ENCODE results near the gene AUTS2.

AUTS2 gene

DNA sequence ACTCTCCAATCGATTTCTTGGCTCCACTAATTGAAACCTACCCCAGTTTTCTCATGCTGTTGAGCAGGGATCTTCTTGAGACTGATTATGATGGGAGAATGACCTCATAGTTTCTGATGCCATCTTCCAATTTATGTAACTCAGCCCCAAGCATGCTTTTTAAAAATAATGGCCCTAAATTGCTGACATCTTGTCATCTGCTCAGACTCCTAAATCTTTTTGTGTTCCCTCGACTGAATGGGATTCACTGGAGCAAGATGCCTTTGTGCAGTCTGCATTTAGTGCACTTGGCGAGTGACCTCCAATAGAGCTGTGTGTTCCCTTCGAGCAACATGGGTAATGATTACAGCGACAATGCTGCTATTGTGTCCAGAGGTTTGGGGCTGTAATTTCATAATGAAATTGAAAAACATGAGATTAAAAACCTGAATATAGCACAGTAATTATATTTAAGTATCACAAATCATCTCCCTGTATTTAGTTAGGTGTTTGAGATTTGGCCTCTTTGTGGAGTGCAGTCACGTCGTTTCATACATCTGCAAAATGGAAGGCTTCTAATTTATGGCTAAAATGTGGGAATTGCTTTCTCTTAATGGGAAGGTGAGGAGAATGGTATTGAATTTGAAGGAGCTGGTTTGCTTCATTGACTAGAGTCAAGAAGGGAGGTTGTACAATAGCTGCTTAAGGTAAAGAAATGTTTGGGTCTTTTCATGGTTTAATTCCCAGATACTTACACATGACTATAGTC lies 192.9 kb downstream of the AUTS2 start:
- DNase-seq = no peak

DNA sequence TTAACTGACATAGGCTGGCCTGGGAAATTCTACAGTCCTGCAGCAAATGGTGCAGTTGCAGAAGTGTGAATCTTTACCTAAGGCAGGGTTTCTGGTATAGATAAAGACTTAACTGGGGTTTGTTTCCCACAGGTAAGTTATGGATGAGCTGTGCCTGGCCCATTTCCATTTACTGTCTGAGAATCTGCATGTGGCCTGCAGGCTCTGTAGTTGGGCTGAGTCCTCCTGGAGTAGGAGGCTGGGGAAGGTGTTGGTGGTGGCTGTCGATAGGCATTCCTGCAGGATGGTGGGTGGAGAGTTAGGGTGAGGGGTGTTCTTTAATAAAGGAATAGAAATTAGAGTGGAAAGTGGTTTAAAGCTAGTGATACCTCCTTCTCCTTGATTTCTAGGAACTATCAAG lies 193.5 kb downstream of the AUTS2 start:
- DNase-seq = no peak

DNA sequence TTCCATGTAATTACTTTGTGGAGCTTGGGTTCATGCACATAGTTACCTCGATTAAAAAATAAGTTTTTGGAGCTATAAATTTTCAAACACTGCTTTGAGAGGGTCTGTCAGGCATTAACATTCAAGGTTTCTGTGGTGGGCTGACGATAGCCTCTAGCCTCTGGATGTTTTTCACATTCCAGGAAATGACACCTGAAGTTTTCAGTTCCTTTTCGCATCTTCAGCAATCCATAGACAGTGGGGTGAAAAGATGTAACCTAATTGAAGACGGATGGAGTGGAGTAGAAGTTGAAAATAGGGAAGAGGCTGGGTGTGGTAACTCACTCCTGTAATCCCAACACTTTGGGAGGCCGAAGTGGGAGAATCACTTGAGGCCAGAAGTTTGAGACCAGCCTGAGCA lies 197.7 kb downstream of the AUTS2 start:
- DNase-seq = no peak

DNA sequence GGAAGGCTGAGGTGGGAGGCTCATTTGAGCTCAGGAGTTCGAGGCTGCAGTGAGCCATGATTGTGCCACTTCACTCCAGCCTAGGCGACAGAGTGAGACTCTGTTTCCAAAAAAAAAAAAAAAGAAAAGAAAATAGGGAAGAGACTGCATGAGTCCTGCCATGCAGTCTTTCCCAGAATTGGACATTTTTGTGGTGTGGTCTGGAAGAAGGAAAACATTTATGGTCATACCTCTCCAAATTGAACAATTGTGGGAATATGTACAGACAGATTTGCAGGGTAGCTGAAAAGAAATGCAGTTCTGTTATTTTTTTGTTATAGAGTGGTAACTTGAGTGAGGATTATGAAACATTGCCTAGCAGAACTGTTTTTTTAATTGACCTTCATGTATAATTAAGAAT lies 198.1 kb downstream of the AUTS2 start:
- no peak for DNase-seq

DNA sequence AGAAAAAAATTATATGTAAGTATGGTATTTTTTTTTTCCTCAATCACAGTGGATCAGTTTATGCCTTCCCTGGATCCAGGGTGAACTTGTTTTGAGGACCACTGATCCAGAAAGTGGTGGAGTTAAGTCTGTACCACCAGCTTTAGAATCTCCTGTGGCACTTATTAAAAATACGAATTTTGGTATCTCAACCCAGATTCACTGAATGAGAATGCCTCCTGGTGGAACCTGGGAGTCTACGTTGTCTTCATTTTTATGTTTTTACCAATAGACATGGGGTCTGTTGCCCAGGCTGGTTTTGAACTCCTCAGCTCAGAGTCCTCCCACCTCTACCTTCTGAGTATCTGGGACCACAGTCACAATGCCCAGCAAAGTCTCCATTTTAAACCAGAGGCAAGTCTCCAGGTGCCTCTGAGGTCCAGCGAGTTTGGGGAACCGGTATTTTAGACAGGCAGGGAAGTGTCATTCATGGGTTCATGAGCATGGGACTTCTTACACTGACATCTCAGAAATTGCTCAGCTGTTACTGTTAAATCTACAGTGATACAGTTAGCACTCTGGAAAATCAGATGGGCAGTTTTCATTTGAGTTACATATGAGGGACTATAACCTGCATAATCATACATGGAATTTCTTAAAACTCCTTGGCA lies 200.9 kb downstream of the AUTS2 start:
- no peak for DNase-seq

DNA sequence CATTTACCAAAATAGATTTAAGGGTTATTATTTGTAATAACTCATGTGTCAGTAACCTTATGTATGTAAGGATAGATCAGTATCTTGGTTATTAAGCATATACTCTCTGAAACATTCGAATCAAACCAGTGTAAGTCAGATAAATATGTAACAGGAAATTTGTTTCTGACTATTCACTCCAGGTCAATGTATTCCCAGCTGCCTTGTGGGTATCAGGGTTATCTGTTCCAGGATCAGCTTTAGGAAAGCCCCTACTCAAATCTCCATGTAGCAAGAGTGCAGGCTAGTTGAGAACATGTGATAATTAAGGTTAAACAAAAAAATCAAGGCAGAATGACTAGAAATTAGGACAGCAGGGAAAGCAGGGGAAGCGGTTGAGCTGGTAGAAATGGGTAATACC lies 201.7 kb downstream of the AUTS2 start:
- DNase-seq = no peak

DNA sequence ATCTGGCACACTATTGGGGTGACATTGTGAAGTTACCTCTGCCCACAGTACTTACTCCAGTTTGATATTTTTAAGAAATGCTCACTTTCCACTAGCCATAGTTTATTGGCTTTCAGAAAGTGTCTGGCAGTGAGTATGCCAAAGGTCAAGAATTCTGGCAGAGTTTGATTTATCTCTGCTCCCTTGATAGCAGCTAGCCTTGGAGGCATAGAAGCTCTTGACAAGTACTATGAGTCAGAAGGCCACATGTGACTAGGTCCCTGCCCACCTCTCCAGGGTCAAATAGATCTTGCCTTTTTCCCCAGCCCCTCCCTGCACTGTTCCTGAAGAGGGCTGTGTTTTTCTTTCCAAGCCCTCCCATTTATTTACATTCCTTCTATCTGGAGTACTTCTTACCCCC lies 202.2 kb downstream of the AUTS2 start:
- DNase-seq = no peak

DNA sequence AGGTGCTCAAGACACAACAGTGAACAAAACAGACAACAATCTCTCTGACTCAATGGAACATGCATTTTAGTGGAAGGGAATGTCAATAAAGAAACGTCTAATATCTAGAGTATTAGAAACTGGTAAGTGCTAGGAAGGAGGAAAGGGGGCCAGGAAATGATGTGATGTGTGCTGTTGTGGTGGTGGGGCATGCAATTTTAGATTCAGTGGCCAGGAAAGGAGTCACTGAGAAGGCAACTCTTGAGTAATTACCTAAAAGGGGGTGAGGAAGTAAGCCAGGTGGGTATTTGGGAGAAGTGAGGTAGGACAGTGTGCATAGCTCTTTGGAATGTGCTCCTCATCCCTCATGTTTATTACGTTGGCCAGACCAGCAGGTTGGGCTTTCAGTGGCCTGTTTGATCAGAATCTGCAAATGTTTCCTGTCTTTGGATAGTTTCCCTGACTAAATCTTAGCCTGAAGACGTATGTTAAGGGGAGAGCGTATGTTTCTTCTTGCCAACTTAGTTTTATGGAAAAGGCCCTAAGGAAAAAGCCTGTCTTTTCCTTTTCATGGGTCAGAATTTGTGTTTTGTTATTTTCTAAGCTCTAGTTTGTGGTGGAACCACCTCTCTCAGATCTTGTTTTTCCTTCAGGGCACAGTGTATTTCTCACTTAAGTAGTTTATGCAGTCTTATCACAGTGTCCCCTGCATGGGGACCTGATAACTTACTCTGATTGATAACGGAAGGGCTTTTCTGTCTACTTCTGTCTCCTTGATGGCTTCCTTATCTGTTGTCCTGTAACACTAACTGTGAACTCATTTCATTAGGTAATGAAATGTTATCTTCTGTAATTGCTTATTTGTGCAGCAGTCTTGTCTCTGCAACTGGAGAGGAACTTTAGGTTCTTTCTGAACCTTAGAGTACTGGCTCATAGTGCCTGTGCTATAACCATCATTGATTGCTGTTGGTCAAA lies 203.7 kb downstream of the AUTS2 start:
- DNase-seq = no peak

DNA sequence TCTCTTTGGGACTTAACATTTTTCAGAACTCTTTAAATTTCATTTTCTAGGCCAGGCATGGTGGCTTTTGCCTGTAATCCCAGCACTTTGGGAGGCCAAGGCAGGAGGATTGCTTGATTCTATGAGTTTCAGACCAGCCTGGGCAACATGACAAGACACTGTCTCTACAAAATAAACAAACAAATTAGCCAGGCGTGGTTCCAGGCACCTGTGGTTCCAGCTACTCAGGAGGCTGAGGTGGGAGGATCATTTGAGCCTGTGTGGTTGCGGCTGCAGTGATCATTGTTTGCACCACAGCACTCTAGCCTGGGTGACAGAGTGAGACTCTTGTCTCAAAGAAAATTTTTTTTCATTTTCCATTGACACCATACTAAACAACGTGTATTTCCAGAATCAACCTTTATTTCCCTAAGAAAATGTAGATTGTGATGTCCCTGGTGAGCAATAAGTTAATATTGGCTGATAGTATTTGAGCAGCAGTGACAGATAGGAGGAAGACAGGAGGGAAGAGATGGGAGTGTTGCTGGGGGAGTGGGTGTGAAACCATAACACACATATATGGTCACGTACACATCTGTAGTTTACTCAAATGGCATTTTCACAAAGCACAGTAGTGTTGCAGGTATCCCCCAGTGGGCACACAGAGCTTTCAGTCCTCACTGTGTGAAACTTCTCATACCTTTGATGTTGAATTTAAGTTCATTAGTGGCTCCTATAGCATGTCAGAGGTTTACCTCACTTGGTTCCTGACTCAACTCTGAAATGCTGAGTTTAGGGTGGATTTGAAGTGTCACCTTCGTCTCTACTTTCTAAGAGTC lies 205.6 kb downstream of the AUTS2 start:
- DNase-seq = no peak

DNA sequence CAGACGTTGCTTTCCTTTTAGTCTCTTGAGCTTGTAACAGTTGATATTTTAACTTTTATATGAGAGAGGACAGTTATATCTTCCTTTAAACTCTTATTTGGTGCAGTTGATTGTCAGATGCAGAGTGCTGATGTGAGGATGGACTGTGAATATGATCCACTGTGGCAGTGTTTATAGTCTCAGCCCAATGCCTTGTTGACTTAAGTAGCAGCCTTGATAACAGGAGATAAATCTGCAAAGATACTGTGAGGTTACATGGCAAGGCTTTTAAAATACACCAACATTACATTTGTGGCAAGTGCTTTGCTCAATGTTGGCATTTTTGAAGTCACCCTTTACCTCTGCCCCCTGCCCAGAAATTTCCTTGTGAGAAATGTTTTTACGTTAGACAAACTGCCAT lies 206.7 kb downstream of the AUTS2 start:
- no peak for DNase-seq

DNA sequence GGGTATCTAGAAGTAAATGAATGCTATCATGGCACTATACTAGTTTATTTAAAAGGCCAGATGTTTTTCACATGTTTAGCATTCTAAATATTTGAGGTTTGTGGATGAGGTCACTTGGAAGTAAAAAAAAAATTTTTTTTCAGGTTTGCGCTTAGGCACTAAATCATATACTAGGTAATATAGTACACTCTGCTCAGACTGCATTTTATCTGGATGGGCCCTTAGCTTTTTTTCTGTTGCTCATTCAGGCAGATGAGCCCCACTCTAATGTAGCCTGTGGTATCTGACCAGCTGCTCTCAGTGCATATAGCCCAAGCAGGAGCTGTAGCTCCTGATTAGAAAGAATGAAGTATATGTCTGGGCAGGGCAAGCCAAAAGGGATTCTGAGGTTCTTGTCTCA lies 210.1 kb downstream of the AUTS2 start:
- DNase-seq = no peak

DNA sequence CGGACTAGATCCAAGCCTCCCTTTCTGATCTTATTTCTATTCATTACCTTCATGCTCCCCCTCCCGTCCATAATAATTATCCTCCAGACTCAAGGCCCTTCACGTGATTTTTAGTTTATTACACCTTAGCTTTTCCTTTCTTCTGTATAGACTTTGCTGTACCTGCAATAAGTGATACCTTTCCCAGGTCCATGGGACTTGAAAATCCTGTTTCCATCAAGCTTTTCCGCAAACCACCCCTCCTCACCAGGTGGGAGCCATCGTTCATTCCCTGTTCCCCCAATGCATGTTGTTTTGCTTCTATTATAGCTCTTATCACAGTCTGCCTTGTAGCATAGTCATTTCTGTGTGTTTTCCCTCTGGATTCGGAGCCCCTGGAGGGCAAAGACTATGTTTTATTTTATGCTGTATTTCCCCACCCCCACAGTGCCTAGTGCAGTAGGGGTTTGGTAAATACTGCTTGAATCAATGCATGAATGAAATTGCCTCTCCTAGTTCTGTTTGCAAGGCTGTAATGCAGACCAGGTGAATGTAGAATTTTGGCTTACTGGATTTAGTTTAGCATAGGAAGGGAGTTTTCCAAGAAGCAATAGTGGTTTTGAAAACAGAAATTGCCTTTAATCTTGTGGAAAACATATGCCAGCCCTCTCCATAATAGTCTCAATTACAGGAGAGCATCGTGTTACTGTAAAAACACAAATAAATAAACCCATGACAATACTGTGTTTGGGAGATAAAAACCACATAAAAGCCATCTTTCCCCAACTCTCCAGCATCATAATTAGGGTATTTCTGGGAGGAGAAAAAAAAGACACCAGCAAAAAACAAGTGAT lies 213.4 kb downstream of the AUTS2 start:
- no peak for DNase-seq

DNA sequence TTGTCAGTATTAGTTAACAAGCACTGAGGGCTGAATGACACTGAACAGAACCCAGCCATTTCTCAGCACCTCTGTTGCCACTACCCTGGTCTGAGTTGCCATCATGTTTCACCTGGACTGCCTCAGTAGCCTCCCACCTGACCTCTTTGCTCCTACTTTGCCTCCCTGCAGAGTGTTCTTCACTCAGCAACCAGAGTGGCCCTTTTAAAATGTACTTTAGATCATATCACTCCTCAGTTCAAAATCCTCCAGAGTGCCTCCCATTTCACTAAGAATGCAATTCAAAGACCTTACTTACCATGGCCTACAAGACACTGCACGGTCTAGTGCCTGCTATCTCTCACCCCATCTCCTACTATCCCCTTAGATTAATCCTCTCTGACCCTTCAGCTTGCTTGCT lies 214.5 kb downstream of the AUTS2 start:
- no peak for DNase-seq

DNA sequence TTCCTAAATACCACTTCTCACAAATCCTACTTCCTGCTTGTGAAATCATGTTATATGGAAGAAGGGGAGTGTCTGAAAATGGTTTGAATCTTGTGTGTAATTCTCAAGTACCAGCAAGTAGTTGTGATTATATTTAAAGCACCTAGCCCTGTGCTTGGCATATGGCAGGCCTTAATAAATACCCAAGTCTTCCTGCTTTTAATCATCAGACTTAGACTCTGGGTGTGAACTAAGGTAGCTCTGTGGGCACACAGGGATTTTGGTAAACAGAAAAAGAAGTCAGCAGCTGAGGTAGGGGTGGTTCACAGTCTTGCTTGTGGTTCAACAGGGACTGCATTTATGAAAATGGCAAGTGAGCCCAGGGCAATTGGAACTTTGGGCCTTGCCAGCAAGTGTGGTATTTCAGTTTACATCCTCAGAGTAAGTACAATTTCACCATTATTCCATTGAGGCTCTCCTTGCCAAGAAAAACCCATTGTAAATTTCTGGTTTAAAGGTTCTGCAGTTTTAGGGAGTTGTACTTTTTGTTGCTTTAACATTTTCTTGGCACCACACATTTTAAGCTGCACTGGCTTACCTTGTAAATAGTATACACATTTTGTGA lies 215.5 kb downstream of the AUTS2 start:
- no peak for DNase-seq

DNA sequence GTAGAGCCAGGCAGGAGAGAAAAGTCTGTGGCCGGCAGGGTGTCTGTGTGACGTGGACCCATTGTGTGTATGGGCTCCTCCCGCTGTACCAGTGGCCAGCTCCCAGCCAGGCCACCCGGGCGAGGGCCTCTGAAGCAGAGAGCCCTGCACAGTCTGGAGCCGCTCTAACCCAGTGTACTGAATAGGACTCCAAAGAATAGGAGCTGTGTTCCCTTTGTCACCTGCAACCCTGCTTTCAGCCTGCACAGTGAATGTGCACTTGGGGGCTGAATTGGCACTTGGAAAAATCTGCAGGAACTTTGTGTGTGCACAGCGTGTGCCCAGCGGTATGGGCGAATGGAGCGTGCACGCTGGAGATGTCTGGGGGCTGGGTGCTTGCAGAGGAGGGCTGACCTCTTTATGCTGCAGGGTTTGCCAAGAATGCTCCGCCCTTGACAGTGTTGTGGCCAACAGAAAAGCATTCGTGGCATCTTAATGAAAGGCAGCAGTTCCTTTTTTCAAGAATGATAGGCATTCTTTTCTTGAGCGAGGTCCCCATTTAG lies 216.2 kb downstream of the AUTS2 start:
- DNase-seq = no peak

DNA sequence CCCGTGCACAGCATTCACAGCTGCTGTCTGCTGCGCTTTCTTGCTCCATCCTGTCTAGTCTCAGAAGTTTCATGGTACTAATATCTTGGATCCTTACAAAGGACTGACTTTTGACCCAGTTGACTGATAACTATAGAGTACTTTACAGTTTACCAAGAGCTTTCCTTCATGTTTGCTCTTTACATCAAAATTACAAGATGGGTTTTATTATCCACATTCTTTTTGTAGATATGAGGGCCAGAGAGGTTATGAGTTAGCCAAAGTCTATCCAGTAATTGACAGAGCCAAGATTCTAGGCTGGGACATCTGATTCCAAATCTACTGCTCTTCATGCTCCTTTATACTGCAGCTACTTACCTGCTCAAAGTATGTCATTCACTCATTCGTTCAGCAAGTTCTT lies 218.2 kb downstream of the AUTS2 start:
- DNase-seq = no peak

DNA sequence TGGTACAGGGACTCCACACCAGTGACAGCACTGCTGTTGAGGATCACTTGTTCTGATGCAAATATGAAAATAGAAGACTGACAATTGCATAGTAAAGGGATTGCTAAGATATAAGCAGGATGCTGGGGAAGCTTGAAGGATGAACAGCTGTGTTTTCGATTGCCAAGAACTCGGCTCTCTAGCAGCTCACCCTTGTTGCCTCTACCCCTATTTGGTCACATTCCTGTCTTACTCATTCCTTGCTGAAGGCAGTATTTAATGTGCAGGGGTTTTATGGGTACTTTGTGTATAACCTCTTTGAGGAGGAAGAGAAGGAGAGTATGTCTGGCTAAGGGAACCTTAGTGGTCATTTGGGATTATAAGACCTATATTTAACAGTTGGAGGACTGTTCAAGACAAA lies 218.8 kb downstream of the AUTS2 start:
- DNase-seq = no peak

DNA sequence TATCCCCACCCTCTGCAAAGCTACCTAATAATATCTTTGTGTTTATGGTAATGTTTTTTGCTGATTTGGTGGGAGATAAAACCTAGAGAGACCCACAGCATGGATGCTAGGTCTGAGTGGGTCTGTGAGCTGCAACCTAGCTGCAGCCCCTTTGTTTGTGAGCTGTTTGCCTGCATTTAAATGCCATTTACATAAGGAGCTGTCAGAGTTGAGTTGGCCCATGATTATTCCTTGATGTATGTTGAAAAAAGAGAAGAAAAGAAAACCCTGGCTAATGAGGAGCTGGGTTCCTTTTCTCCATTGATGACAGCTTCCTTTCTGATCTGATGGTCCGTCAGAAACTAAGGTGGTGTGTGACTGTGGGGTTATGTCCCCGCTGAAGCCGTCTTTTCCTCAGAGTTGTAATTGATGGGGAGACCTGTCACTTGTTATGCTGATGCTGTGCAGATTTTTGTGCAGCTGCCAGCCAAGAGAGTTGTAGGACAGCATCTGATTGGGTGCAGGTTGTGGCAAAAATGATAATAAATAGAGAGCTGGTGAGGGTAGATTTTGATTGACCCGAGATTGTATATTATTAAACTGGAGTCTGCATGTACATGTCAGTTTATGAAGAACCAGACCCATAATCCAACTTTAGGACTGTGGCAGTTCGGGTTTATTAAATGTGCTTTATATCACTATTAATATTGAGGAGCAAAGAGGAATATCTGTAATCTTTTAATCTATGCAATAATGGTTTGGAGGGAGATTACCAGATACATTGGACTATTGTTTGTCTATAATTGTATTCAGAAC lies 219.8 kb downstream of the AUTS2 start:
- DNase-seq = no peak

DNA sequence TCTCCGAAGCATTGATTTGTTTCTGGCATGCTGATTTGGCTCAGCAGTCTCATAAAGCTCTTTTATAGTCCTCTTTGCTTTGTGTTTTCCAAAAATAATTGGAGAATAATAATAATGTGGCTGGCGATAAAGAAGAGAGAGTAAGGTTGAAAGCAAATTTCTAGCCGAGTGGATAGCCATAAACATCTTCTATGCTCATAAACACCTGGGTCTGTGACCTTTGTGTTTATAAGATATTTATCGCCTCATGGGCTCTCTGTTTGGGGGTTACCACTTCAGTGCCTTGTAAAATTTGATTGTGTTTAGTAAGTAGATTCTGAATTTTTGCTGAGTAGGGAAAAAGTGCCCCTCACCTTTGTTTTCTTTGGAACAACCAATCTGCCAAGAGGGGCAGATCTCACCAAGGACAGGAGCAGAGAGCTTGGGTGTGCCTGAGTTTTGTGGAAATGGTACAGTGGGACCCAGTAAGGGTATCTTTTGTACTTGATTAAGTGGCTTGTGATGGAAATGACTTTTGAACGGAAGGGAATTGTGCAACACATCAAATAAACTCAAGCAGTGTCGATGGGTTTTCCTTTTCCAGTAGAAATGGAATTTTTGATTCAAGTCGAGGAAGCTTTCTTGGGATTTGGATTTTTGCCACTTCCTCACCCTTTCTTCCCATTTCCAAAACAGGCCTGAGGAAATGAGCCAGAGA lies 220.5 kb downstream of the AUTS2 start:
- DNase-seq = no peak
